HuH-7 (cell line): ENCODE measurements around the gene KCNN4.

Experiments
- DNase-seq: peaks from one replicate; pipeline ENCODE4 v3.0.0; 2011; ENCODE audit warnings: low spot score

Gene KCNN4

DNA sequence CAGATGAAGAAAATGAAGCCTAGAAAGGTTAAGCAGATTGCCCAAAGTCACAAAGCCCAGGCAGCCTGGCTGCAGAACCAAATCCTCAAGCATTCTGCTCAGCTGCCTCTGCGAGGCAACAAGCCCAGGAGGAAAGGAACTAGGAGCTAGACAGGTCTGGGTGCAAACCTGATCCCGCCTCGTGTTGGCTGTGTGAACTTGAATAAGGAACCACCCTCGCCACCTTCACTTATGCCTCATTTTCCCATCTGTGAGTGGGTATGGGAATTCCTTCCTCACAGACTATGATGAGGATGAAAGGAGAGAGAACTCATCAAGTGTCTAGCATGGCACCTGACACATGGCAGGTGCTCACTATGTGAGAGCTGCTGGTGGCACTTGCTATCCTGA, 32.6 kb downstream of the KCNN4 start:
- DNase-seq: no peak

DNA sequence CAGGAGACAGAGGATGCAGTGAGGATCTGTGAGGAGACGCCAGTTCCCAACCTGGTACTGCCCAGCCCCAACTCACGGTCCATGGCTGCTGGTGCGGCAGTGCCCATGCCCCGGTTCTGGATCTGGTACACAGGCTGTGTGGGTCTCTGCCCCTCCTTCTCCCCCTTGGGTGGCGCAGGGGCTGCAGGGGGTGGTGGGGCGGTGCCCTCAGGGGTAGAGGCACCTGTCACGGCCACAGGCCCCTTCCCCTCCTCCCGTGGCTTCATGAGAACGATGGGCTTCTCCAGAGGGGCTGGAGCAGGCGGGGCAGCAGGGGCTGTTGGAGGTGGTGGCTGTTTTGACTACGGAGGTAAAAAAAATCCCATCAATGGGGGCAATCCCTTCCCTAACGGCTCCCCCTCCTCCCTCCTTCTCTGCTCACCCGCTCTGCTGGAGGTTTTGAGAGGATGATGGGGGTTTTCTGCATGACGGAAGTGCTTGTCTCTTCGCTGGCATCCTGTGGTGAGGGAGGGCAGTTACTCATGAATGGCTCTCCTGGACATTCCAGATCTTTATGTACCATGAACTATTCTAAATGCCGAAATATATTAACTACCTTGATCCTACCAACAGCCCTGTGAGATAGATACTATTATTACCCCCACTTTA, 33.1 kb downstream of the KCNN4 start:
- DNase-seq: no peak

DNA sequence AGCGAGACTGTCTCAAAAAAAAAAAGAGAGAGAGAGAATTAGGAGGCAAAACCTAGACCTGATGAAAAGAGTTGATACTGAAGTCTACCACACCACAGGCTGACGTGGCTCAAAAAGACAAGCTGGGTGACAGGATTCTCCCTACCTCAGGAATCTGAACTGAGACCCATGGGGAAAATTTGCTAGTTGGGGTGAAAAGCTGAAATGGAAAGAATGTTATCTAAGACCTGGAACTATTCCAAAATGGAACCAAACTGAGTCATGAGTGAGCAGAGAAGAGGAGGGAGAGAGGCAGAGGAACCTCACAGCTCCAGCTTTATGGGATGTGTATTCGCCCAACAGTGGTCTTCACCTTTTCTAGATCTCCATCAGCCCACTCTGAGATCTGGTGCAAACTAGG, 37.7 kb downstream of the KCNN4 start:
- DNase-seq: no peak

DNA sequence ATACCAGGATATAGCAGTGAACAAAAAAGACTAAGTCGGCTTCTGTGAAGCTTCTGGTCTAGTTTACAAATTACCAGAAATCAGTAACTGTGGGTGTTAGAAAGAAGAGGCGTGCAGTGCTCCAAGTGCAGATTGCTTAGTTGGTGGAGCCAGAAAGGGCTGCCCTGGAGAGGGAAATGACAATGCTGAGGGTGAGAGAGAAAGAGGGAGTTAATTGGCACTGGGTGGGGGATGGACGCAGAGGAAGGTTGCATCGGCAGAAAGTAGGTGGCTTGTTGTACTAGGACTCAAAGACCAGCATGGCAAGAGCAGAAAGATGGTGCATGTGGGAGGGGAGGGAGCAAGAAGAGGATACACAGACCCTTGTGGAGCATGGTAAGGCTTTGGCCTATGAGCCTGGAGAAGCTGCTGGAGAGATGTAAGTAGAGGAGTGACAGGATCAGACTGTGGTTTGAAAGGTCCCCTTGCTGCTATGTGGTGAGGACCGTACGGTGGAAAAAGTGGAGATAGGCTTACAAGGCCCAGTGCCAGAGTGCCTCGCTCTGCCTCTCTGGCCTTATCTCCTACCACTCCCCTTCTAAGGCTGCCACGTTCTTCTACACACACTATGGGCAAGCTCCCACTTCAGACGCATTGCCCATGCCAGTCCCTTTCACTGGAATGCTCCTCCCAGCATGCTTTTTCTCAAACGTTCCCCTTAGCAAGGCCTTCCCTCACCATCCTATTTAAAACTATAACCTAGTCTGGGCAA, 39.5 kb downstream of the KCNN4 start:
- no peak for DNase-seq

- no peak for DNase-seq
Measured at GRCh38 chr19:43739439-43740235, 41.1 kb downstream of the KCNN4 start.

GRCh38 chr19:43738780-43739211, 42.0 kb downstream of the KCNN4 start:
- no peak for DNase-seq

GRCh38 chr19:43735957-43736356, 44.8 kb downstream of the KCNN4 start:
- DNase-seq: no peak

GRCh38 chr19:43735013-43735412, 45.8 kb downstream of the KCNN4 start:
- no peak for DNase-seq

DNA sequence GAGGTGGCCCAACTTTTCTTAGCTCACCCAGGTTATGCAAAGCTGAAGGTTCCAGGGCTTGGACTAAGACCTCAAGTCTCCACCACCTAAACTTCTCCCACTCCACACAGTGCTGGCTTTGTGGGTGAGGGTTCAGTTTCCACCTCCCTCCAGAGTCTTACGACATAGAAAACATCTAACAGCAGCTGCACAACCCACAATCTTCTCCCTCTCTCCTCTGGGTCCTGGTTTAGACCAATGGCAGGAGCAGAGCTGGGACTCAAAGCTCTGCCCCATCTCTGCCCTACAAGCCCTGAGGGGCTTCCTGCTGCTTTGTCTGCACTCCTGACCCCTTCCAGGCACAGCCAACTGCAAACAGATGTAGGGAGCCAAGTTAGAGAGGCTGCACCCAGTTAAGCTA, 48.9 kb downstream of the KCNN4 start:
- DNase-seq: no peak

- DNase-seq: no peak
Measured at GRCh38 chr19:43731346-43731745, 49.4 kb downstream of the KCNN4 start.

GRCh38 chr19:43729919-43730318, 50.9 kb downstream of the KCNN4 start:
- DNase-seq: no peak

DNA sequence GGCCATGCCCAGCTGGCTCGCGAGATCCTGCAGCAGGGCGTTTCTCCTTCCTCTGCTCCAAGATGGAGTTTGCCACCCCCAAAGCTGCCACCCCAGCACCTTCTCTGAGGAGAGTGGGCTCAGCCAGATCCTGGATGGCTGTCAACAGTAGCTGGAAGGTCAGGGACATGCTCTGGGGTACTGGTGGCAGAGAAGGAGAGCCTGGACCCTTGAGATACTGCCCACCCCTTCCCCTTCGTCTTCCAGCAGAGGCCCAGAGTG, 53.2 kb downstream of the KCNN4 start:
- DNase-seq: no peak

- DNase-seq: no peak
Measured at GRCh38 chr19:43726736-43727592, 53.8 kb downstream of the KCNN4 start.

- DNase-seq: no peak
Measured at GRCh38 chr19:43725468-43725867, 55.3 kb downstream of the KCNN4 start.

GRCh38 chr19:43724896-43725295, 55.9 kb downstream of the KCNN4 start:
- DNase-seq: no peak

DNA sequence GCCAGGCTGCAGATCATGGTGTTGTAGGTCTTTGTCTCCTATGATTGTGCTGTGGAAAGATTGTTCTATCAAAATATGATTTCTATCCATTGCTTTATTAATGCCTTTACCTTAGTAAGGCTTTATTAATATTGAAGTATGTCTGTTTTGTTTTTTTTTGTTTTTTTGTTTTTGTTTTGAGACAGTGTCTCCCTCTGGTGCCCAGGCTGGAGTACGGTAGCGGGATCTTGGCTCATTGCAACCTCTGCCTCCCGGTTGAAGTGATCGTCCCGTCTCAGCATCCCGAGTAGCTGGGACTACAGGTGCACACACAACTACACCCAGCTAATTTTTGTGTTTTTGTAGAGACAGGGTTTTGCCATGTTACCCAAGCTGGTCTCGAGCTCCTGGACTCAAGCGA, 57.2 kb downstream of the KCNN4 start:
- DNase-seq: no peak

DNA sequence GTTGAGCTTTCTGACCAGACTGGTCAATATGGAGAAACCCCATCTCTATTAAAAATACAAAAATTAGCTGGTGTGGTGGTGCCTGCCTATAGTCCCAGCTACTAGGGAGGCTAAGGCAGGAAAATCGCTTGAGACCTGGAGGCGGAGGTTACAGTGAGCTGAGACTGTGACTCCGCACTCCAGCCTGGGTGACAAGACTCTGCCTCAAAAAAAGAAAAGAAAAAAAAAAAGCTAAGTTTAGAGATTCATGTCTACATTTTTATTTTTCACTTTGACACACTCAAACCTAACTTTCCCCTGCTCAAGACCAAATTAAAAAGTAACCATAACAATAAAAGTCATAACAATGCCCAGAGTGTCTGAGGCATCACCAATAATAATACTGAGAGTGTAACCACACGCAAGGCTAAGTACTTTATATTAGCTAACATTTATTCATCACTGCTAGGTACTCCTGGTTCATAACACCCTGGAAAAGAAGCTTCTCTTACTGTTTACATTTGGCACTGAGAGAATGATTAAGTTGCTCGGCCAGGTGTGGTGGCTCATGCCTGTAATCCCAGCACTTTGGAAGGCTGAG, 59.2 kb downstream of the KCNN4 start:
- no peak for DNase-seq

DNA sequence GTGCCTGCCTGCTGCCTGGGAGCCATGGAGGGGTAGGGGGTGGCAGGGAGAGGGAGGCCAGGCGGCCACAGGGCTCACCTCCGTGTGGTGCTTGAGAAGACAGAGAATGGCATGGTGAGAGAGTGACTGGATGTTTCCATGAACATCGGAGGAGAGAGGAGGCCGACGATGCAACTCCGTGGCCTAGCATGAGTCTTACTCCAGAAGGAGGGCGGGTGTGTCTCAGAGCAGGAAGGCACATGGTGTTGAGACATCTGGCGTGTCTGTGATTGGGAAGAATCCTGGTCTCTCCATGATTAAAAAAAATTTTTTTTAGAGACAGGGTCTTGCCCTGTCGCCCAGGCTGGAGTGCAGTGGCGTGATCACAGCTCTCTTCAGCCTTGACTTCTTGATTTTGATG, 59.8 kb downstream of the KCNN4 start:
- DNase-seq: no peak

GRCh38 chr19:43719918-43720317, 60.9 kb downstream of the KCNN4 start:
- DNase-seq: no peak

DNA sequence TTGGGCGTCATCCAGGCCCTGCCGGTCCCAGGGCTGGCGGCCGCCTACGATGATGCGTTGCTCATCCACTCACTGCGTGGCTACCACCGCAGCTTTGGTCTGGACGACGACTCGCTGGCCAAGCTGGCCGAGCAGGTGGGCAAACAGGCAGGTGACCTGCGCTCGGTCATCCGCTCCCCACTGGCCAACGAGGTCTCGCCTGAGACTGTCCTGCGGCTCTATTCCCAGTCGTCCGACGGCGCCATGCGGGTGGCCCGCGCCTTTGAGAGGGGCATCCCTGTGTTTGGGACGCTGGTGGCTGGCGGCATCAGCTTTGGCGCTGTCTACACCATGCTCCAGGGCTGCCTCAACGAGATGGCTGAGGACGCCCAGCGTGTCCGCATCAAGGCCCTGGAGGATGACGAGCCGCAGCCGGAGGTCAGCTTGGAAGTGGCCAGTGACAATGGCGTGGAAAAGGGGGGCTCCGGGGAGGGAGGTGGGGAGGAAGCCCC, 61.4 kb downstream of the KCNN4 start:
- DNase-seq: no peak

DNA sequence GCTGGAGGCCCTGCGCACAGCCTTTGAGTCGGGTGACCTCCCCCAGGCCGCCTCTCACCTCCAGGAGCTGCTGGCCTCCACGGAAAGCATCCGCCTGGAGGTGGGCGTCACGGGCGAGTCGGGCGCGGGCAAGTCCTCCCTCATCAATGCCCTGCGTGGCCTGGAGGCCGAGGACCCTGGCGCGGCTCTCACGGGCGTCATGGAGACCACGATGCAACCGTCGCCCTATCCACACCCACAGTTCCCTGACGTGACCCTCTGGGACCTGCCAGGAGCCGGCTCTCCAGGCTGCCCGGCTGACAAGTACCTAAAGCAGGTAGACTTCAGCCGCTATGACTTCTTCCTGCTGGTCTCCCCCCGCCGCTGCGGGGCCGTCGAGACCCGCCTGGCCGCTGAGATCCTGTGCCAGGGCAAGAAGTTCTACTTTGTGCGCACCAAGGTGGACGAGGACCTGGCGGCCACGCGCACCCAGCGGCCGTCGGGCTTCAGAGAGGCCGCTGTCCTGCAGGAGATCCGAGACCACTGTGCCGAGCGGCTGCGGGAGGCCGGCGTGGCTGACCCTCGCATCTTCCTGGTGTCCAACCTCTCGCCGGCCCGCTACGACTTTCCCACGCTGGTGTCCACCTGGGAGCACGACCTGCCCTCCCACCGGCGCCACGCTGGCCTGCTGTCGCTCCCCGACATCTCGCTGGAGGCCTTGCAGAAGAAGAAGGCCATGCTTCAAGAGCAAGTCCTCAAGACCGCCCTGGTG, 62.0 kb downstream of the KCNN4 start:
- DNase-seq: no peak
